Measurements from ENCODE around the gene FFAR3. TPM values are rescaled to one million over a fixed set of nuclear protein-coding genes. Genes with fewer than 3 reads are reported as not detected.

Gene FFAR3
- total and polyA plus RNA-seq, 9 of the 15 experiments (the other 6 are each of a cell fraction or from before 2014, with no cell fraction given), result not detected

DNA sequence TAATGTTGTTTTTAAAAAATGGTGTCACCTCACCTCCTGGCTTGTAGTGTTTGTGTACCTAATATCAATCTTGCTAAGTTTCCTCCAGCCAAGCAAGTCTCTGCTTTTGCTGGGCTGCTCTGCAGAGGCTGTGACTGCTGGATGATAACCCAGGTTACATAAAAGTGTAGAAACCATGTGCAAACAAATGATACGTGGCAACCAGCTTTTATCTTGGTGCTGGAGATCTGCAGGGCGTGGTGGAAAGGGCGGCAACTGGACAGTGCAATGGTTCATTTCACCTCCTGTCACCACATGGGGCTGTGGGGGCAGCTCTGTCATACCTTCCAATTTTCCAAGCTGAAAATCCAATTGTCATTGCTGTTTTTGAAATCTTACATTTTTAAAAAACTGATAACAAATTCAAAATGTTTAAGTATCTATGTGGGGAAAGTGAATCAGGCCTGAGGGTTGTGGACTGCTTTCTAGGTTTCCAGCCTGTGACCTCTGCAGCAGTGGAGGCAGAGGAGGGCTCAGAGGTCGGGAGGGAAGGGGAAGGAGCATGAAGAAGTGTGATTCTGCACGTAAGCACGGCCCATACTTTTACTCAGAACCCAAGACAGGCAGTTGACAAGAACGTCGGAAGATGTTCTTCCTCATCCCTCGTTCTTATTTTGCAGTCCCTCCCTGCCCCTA is 22.3 kb downstream of the FFAR3 start (continued):
- TF ChIP-seq ZNF12 (CRISPR knock-in tag; IDR thresholded peaks at IDR 0.05), result no peak
- TF ChIP-seq USF1 (CRISPR knock-in tag; IDR thresholded peaks at IDR 0.05), result 0 out of 2 replicates have a peak, but pooled peaks have one; percentile 9
- peak; percentile 79 for TF ChIP-seq NEUROD1 (IDR thresholded peaks at IDR 0.05; ENCODE audit: borderline replicate concordance, low read depth, low read length, partially characterized antibody)
- TF ChIP-seq ZNF583 (CRISPR knock-in tag; IDR thresholded peaks at IDR 0.05), result no peak; the same call in 1 of the 2 replicates
- peak; percentile 85 for TF ChIP-seq SMAD4 (CRISPR knock-in tag; conservative IDR thresholded peaks at IDR 0.05)
- peak; percentile 28; the same call in 1 of the 2 replicates for TF ChIP-seq ELF4 (CRISPR knock-in tag; IDR thresholded peaks at IDR 0.05)
- TF ChIP-seq ZNF644 (tag; IDR thresholded peaks at IDR 0.05; ENCODE audit: low read depth), result peak; percentile 82; the same call in 1 of the 2 replicates
- TF ChIP-seq, protein P1, sequence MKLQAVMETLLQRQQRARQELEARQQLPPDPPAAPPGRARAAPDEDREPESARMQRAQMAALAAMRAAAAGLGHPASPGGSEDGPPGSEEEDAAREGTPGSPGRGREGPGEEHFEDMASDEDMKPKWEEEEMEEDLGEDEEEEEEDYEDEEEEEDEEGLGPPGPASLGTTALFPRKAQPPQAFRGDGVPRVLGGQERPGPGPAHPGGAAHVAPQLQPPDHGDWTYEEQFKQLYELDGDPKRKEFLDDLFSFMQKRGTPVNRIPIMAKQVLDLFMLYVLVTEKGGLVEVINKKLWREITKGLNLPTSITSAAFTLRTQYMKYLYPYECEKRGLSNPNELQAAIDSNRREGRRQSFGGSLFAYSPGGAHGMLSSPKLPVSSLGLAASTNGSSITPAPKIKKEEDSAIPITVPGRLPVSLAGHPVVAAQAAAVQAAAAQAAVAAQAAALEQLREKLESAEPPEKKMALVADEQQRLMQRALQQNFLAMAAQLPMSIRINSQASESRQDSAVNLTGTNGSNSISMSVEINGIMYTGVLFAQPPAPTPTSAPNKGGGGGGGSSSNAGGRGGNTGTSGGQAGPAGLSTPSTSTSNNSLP (IDR thresholded peaks at IDR 0.05; ENCODE audit: borderline replicate concordance, low read depth, low read length), result peak; percentile 85; the same call in 1 of the 2 replicates
- TF ChIP-seq CSDE1 (IDR thresholded peaks at IDR 0.05), result no peak
- TF ChIP-seq ZNF124 (CRISPR knock-in tag; IDR thresholded peaks at IDR 0.05), result no peak
- 0 out of 4 replicates have a peak, but pooled peaks of 1 of the 2 experiments have one; percentile 18 for TF ChIP-seq NRF1 (conservative IDR thresholded peaks at IDR 0.05 in 1 of 2, IDR thresholded peaks at IDR 0.05 in 1 of 2)
- TF ChIP-seq, protein P2, sequence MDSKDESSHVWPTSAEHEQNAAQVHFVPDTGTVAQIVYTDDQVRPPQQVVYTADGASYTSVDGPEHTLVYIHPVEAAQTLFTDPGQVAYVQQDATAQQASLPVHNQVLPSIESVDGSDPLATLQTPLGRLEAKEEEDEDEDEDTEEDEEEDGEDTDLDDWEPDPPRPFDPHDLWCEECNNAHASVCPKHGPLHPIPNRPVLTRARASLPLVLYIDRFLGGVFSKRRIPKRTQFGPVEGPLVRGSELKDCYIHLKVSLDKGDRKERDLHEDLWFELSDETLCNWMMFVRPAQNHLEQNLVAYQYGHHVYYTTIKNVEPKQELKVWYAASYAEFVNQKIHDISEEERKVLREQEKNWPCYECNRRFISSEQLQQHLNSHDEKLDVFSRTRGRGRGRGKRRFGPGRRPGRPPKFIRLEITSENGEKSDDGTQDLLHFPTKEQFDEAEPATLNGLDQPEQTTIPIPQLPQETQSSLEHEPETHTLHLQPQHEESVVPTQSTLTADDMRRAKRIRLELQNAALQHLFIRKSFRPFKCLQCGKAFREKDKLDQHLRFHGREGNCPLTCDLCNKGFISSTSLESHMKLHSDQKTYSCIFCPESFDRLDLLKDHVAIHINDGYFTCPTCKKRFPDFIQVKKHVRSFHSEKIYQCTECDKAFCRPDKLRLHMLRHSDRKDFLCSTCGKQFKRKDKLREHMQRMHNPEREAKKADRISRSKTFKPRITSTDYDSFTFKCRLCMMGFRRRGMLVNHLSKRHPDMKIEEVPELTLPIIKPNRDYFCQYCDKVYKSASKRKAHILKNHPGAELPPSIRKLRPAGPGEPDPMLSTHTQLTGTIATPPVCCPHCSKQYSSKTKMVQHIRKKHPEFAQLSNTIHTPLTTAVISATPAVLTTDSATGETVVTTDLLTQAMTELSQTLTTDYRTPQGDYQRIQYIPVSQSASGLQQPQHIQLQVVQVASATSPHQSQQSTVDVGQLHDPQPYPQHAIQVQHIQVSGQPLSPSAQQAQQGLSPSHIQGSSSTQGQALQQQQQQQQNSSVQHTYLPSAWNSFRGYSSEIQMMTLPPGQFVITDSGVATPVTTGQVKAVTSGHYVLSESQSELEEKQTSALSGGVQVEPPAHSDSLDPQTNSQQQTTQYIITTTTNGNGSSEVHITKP (IDR thresholded peaks at IDR 0.05; ENCODE audit: partially characterized antibody), result peak; percentile 30
- TF ChIP-seq, protein P3, sequence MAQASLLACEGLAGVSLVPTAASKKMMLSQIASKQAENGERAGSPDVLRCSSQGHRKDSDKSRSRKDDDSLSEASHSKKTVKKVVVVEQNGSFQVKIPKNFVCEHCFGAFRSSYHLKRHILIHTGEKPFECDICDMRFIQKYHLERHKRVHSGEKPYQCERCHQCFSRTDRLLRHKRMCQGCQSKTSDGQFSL (CRISPR knock-in tag; IDR thresholded peaks at IDR 0.05), result 0 out of 2 replicates have a peak, but pooled peaks have one; percentile 43
- TF ChIP-seq, protein P3 (tag; IDR thresholded peaks at IDR 0.05), result no peak
- TF ChIP-seq, protein P4, sequence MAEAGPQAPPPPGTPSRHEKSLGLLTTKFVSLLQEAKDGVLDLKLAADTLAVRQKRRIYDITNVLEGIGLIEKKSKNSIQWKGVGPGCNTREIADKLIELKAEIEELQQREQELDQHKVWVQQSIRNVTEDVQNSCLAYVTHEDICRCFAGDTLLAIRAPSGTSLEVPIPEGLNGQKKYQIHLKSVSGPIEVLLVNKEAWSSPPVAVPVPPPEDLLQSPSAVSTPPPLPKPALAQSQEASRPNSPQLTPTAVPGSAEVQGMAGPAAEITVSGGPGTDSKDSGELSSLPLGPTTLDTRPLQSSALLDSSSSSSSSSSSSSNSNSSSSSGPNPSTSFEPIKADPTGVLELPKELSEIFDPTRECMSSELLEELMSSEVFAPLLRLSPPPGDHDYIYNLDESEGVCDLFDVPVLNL (CRISPR knock-in tag; IDR thresholded peaks at IDR 0.05; ENCODE audit: low read depth), result no peak
- TF ChIP-seq STAT5A (IDR thresholded peaks at IDR 0.05; ENCODE audit: borderline replicate concordance, low read length), result peak; percentile 88
- TF ChIP-seq MXI1 (IDR thresholded peaks at IDR 0.05; ENCODE audit: low read depth, low read length), result peak; percentile 80
